ENCODE results near the gene GTSE1.

DNA sequence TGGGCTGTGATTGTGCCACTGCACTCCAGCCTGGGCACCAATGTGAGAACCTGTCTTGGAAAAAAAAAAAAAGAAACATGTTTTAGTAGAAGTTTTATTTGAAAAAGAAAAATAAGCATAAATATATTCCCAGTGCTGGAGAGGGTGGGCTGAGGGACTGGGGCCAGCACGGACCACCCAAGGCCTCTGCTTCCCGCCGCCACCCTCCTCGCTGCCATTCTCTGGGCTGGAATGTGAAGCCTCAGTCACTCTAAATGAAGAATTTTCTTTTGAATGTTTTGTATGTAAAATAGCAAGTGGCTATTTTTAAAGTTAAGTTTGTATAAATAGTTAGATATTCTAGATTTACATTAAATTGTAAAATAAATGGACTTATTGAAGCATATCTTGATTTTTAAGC lies 33.8 kb downstream of the GTSE1 start:
- TF ChIP-seq, protein P1, sequence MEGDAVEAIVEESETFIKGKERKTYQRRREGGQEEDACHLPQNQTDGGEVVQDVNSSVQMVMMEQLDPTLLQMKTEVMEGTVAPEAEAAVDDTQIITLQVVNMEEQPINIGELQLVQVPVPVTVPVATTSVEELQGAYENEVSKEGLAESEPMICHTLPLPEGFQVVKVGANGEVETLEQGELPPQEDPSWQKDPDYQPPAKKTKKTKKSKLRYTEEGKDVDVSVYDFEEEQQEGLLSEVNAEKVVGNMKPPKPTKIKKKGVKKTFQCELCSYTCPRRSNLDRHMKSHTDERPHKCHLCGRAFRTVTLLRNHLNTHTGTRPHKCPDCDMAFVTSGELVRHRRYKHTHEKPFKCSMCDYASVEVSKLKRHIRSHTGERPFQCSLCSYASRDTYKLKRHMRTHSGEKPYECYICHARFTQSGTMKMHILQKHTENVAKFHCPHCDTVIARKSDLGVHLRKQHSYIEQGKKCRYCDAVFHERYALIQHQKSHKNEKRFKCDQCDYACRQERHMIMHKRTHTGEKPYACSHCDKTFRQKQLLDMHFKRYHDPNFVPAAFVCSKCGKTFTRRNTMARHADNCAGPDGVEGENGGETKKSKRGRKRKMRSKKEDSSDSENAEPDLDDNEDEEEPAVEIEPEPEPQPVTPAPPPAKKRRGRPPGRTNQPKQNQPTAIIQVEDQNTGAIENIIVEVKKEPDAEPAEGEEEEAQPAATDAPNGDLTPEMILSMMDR (IDR thresholded peaks at IDR 0.05), result no peak
- no peak for TF ChIP-seq EZH2phosphoT487 (IDR thresholded peaks at IDR 0.05)
- no peak for TF ChIP-seq EZH2 (IDR thresholded peaks at IDR 0.05)
